Ascending aorta (tissue), 2 donors: ENCODE results near the gene CDK11A. TPM values are rescaled to one million over a fixed set of nuclear protein-coding genes. Genes with fewer than 3 reads are reported as not detected.

Experiments
- DNase-seq, 2 donors: peaks; one replicate each; pipeline ENCODE4 v3.0.0-alpha.2; 2019; ENCODE audit warnings: low spot score in 2 of 2
- H3K27ac ChIP-seq, 2 donors: fragments of 200-600 bp; sonication (generic); one replicate each; pipeline ENCODE4 v1.5.1; 2016 to 2017; ENCODE audit warnings: mild to moderate bottlenecking in 1 of 2
- H3K27me3 ChIP-seq: fragments of 200-600 bp; sonication (generic); one replicate; pipeline ENCODE4 v1.5.1; 2017
- H3K36me3 ChIP-seq, 2 donors: fragments of 200-600 bp; sonication (generic); one replicate each; pipeline ENCODE4 v1.5.1; 2016
- H3K4me1 ChIP-seq, 2 donors: fragments of 200-600 bp; sonication (generic); one replicate each; pipeline ENCODE4 v1.5.1; 2016 to 2017; ENCODE audit warnings: mild to moderate bottlenecking in 1 of 2
- H3K4me3 ChIP-seq, 2 donors: fragments of 200-600 bp; sonication (generic); one replicate each; pipeline ENCODE4 v1.5.1; 2016 to 2017; ENCODE audit warnings: mild to moderate bottlenecking in 1 of 2
- H3K9me3 ChIP-seq, 2 donors: fragments of 200-600 bp; sonication (generic); one replicate each; pipeline ENCODE4 v1.5.1; 2016
- CTCF ChIP-seq, 3 experiments: fragments of 200-600 bp in 2 of 3; fragments of 450-650 bp in 1 of 3; sonication (generic) in 2 of 3; IDR thresholded peaks; one replicate each; pipeline ENCODE4 v1.5.1; 2016 to 2019; ENCODE audit warnings: antibody characterized with exemption in 3 of 3, mild to moderate bottlenecking in 1 of 3, moderate library complexity in 1 of 3
- intact Hi-C: fragments of 100-400 bp; cut with DNase I; formaldehyde crosslinking; loops from one replicate; pipeline ENCODE4 v1.15.1; 2023
- total RNA-seq: library from RNA; depleted of rRNA; stranded (reverse); fragments of >200 nt; gene quantifications from one replicate; pipeline ENCODE4 v1.1.0, GENCODE V29; 2016

CDK11A gene
- total RNA-seq, 1 donor from 2014 or later = 150 TPM

GRCh38 chr1:1759456-1760344, 35.5 kb upstream of the CDK11A start:
- no peaks in the 10 kb centered on the region for H3K9me3 ChIP-seq
- H3K4me3 ChIP-seq = no peak overlapping the region
- no peaks in the 10 kb centered on the region for H3K4me1 ChIP-seq
- peaks cover 92 to 94% of the 10 kb centered on the region in 2 donors for H3K36me3 ChIP-seq
- H3K27me3 ChIP-seq = no peaks in the 10 kb centered on the region
- TF ChIP-seq CTCF (IDR thresholded peaks at IDR 0.05) = no peak
- intact Hi-C loops = no loop called here
- DNase-seq = no peak
- H3K27ac ChIP-seq = no peak overlapping the region

GRCh38 chr1:1758692-1759455, 34.7 kb upstream of the CDK11A start:
- no peaks in the 10 kb centered on the region for H3K9me3 ChIP-seq

GRCh38 chr1:1758059-1758621, 34.0 kb upstream of the CDK11A start:
- intact Hi-C loops = no loop called here
- no peaks in the 10 kb centered on the region for H3K9me3 ChIP-seq
- H3K27me3 ChIP-seq = no peaks in the 10 kb centered on the region
- H3K4me3 ChIP-seq = no peak overlapping the region
- H3K27ac ChIP-seq = no peak overlapping the region
- DNase-seq = no peak
- peaks cover 97% of the 10 kb centered on the region in 2 donors for H3K36me3 ChIP-seq
- H3K4me1 ChIP-seq = no peaks in the 10 kb centered on the region
- no peak for TF ChIP-seq CTCF (IDR thresholded peaks at IDR 0.05)

More at GRCh38 chr1:1758692-1759455, 34.7 kb upstream of the CDK11A start:
- Histone ChIP-seq H3K36me3 (peaks cover 93 to 94% of the 10 kb centered on the region in 2 donors), H3K27ac (no peak overlapping the region), H3K4me3 (no peak overlapping the region), H3K27me3 (no peaks in the 10 kb centered on the region), H3K4me1 (no peaks in the 10 kb centered on the region)
- no peak for TF ChIP-seq CTCF (IDR thresholded peaks at IDR 0.05)
- intact Hi-C loops = no loop called here
- no peak for DNase-seq

- H3K4me3 ChIP-seq = no peak overlapping the region
- peaks cover 95 to 97% of the 10 kb centered on the region in 2 donors for H3K36me3 ChIP-seq
- H3K27ac ChIP-seq = no peak overlapping the region
- DNase-seq = no peak
- TF ChIP-seq CTCF (IDR thresholded peaks at IDR 0.05) = no peak
- H3K4me1 ChIP-seq = no peaks in the 10 kb centered on the region
- no peaks in the 10 kb centered on the region for H3K9me3 ChIP-seq
- H3K27me3 ChIP-seq = no peaks in the 10 kb centered on the region
- intact Hi-C loops = no loop called here
Observed at GRCh38 chr1:1757422-1758058, 33.4 kb upstream of the CDK11A start.

- no peak for TF ChIP-seq CTCF (IDR thresholded peaks at IDR 0.05)
- Histone ChIP-seq H3K27me3 (no peaks in the 10 kb centered on the region), H3K4me1 (no peaks in the 10 kb centered on the region), H3K36me3 (peaks cover 93 to 96% of the 10 kb centered on the region in 2 donors), H3K27ac (no peak overlapping the region), H3K9me3 (no peaks in the 10 kb centered on the region), H3K4me3 (no peak overlapping the region)
- intact Hi-C loops = no loop called here
- DNase-seq = no peak
Observed at GRCh38 chr1:1756661-1757421, 32.7 kb upstream of the CDK11A start.
